ENCODE results near the gene TPCN2.

Gene TPCN2

DNA sequence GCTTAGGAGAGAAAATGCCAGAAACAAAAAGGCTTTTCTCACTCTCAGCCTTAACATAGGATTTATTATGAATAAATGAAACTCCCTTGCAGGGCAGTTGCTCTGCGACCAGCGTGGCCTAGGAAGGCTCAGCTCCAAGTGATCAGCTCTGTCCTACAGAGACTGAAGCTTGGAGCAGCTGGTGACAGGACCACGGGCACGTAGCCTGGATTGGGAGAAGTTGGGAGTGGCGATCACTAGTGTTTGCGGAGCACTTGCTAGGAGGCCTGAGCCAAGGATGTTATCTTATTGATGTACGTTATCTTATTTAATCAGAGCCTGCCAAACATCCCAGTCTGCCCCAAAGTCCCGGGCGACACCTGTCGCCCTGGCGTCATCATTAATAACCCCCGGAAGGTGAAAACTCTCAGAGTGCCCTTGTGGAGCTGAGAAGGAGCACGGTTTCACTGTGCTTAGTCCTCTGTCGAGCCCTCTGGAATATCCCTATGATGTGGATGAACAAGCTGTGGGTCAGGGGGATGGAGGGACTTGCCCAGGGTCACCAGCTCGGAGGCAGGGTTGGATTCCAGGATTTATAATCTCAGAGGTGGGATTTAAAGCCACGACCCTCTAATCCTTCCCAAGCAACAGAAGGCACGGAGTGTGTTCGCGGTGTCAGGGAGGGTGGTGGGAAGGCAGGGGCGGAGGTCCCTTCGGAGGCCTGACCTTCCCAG is 66.2 kb downstream of the TPCN2 start:
- no peak for DNase-seq

GRCh38 chr11:69115586-69116560 is 67.1 kb downstream of the TPCN2 start:
- no peak for DNase-seq

- DNase-seq: no peak
These were observed 67.9 kb downstream of the TPCN2 start for GRCh38 chr11:69116671-69117070.

DNA sequence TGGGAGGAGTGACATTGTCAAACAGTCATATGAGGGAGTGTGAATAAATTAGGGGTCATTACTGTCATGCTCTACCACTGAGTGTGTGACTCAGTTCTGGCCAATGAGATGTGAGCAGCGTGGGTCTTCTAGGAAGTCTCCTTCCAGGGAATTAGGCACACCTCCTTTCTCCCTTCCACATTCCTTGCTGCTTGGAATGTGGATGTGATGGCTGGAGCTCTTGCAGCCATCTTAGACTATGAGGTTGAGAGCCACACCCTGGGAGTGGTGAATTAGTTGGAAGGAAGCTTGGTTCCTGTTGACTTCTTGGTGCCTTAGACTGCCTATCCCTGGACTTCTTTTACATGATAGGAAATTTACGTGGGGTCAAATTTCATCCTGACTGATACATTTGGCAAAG is 70.5 kb downstream of the TPCN2 start:
- no peak for DNase-seq

GRCh38 chr11:69120096-69120875 is 71.6 kb downstream of the TPCN2 start:
- no peak for DNase-seq

DNA sequence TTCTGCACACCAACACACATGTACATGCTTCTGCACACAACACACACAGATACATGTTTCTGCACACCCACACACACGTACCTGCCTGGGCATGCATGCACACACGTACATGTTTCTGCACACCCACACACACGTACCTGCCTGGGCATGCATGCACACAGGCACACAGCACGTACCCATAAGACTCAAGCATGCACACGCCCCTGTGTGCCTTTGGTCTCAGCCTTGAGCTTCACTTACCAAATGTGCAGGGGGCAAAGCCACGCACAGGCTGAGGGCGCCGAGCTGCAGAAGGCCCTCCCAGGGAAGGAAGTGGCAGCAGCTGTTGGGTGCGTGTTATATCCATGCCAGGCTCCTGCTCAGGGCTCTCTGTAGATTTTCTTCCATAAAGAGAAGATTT is 72.3 kb downstream of the TPCN2 start:
- DNase-seq: no peak

GRCh38 chr11:69121621-69122325 is 73.0 kb downstream of the TPCN2 start:
- no peak for DNase-seq

DNA sequence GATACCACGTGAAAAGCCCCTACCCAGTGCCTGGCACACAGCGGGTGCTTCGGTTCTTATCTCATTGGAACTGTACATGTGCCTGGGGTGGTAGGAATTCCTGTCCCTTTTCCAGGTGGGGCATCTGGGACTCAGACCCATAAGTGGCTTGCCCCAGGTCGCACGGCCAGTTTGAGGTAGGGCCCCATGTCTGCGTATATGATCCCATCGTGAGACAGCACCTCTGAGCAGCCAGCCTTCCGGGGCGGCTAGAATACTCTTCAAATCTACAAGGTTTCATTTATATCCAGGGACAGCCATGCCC is 73.5 kb downstream of the TPCN2 start:
- no peak for DNase-seq

- DNase-seq: no peak
These were observed 74.1 kb downstream of the TPCN2 start for GRCh38 chr11:69122630-69123431.

DNA sequence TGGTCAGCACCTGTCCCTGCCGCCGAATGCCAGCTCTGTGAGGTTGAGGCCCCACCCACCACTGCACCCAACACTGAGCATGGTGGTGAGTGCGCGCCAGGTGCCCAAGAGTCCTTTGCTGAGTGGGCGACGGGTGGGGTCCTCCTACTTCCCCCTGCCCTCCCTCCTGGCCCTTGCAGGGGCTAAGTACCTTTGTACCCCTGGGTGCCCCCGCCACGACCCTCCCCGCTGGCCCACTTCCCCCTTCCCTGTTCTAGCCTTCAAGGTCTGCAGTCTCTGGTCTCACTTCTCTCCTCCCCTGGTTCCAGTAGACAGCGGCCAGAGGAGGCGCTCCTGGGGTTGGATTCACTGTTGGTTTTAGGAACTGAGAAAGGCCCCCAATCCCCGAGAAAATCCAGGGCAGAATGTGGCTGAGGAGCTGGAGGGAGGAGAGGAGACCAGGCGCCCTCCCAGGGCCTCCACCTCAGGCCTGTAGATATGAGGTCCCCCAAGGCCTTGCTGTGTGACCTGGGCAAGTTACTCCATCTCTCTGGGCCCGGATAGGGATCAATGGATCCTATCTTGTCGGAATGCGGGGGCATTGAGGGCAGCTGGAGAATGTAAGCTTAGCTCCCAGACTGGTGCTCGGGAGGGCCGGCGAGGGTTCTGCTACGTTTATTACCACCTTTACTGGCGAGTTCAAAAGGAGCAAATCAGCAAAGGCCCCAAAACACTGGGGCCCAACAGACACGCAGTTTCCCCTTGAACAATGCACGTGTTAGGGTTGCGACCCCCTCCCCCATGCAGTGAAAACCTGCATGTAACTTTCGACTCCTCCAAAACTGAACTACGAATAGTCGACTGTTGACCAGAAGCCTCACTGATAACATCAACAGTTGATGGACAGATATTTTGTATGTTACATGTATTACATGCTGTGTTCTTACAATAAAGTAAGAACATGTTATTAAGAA is 75.1 kb downstream of the TPCN2 start:
- no peak for DNase-seq

- DNase-seq: no peak
These were observed 77.1 kb downstream of the TPCN2 start for GRCh38 chr11:69125861-69126260.

DNA sequence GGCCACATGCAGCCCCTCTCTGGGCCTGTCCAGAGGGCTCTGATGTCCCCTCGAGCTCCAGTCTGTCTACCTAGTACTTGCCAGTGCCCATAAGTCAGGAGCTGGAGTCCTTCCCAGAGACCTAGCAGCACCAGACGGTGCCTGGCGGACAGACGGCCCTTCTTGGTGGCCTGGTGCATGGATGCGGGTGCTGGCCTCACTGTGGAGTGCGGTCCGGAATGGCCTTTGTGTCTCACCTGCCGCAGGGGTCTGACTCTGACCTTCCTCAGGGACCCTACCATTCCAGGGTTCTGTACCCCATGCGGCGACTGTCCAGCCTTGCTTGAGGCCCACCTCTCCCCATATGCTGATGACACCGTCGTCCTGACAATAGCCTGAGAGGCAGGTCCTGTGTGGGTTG is 77.6 kb downstream of the TPCN2 start:
- DNase-seq: no peak

DNA sequence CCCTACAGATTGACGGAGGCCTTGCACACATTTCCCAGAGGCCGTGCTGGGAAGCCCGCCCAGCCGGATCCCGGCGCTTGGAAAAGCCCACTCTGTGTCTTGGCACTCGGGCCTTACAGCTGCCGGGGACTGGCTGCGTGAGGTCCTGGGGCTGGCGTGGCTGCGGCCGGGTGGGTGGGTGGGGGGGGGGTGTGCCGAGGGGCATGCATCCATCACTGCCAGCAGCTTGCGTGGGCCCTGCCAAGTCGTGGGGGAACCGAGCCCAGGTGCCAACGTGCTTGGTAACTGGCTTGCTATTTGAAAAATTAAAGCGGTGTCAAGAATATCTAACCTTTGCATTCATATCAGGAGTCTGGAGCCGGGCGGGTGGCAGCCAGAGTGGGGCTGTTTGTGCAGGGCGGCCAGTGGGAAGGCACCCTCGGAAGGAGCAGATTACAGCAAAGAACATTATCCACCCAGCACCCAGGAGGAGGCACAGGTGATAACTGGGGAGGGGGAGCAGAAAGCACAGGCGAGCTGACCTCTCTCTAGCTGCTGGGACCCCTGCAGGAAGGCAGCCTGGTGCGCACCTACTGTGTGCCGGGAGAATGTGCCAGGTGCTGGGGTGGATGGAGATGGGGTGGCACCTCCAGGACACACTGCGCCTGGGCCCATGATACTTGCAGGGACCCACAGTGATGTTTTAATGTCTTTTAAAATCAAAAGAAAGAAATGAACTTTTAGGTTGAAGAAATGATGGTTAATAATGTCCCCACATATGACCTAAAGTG is 78.5 kb downstream of the TPCN2 start:
- DNase-seq: no peak

DNA sequence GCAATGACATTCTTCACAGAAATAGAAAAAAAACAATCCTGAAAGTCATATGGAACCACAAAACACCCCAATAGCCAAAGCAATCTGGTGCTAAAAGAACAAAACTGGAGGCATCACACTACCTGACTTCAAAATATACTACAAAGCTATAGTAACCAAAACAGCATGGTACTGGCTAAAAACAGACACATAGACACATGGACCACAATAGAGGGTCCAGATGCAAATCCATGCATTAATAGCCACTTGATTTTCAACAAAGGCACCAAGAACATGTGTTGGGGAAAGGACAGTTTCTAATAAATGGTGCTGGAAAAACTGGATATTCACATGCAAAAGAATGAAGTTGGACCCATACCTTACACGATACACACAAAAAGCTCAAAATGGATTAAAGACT is 79.2 kb downstream of the TPCN2 start:
- DNase-seq: no peak

DNA sequence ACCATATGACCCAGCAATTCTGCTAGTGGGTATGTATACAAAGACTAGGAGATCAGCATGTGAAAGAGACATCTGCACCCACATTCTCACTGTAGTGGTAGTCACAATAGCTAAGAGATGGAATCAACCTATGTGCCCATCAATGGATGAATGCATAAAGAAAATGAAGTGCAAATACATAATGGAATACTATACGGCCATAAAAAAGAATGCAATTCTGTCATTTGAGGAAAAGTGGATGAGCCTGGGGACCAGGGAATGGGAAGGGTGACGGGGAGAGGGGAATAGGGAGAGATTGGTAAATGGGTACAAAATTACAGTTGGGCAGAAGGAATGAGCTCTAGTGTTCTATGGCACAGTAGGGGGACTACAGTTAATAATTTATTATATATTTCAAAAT is 80.3 kb downstream of the TPCN2 start:
- DNase-seq: no peak

- DNase-seq: no peak
These were observed 80.9 kb downstream of the TPCN2 start for GRCh38 chr11:69129647-69130046.

- no peak for DNase-seq
These were observed 81.9 kb downstream of the TPCN2 start for GRCh38 chr11:69130654-69131053.

DNA sequence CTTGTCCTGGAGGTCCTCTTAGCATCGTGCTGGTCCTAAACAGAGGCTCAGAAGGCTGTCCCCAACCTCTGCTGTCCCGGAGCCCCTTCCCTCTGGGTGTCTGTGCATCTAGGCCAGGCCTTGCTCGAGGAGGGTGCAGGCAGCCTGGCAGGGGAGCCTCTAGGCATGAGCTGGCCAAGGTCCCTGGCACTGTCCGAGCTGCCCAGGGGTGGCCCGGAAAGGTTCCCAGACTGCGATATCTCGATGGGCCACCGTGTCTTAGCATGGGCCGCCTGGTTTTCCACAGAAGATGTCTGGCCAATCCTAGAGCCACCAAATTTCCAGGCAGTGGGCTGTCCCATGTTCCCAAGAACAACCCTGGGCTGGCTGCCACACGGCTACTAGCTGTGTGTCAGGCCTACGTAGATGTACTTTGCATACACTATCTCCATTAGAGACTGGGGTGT is 82.4 kb downstream of the TPCN2 start:
- no peak for DNase-seq

DNA sequence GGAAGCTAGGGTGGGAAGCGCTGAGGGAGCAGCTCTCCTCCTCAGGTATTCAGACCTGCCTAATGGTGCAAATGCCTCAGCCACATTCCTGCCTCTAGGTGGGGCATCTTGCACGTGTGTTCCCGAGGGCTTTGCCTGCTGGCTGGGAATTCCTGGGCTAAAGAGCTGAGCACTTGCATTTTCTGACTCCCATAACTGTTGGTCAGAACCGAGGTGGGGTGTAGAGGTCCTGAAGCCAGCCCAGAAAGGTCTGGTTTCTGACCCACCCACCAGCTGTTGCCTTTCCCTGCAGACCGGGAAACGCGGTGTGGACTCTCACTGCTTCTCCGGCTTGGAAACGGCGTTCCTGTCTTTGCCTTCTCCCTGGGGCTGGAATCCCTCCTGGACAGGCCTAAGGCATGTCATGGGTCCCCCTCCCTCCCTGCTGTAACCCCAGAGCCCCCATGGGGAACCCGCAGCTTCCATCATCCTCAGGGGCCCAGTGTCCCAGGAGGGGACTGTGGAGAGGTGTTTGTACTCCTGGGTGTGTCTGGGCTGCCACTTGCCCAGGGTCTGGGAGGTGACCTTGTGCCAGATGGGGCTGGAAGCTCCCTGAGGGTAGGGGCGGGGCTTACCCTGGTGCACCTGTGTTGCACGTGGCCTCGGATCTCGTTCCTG is 83.0 kb downstream of the TPCN2 start:
- DNase-seq: peak; percentile 40

Measured in SHP77 treated with DMSO at 0.1 percent for 48 hours (cell line).